H1 (cell line): ENCODE measurements around the gene CACNG7. TPM values are rescaled to one million over a fixed set of nuclear protein-coding genes. Genes with fewer than 3 reads are reported as not detected.
A peak's percentile ranks its signal among the peaks of the same experiment; 100 is the strongest.

ENCODE experiments used
- ATF3 ChIP-seq: IDR thresholded peaks from 2 replicates; pipeline ENCODE4 v1.6.1; 2011; ENCODE audit warnings: low read depth, mild to moderate bottlenecking, low read length; ENCODE audit not compliant: insufficient read depth
- CHD2 ChIP-seq: IDR thresholded peaks from 2 replicates; pipeline ENCODE4 v1.6.1; 2012; ENCODE audit warnings: low read length, improper control_type of control experiment
- CTCF ChIP-seq, 3 experiments: IDR thresholded peaks; 1 replicate in 2 of 3; 2 replicates in 1 of 3; pipeline versions ENCODE4 v1.5.1 to v1.6.1; 2011; ENCODE audit warnings: low read length in 3 of 3, mild to moderate bottlenecking in 3 of 3, inconsistent platforms in 2 of 3, low read depth in 1 of 3, moderate library complexity in 1 of 3; ENCODE audit not compliant: insufficient read depth in 1 of 3; ENCODE audit errors: control extremely low read depth in 1 of 3
- MAX ChIP-seq: IDR thresholded peaks from 2 replicates; pipeline ENCODE4 v1.6.1; 2012; ENCODE audit warnings: inconsistent platforms
- NRF1 ChIP-seq: IDR thresholded peaks from 2 replicates; pipeline ENCODE4 v1.6.1; 2011; ENCODE audit warnings: mild to moderate bottlenecking, low read depth, low read length, improper control_type of control experiment
- PHF8 ChIP-seq: fragments of 200-600 bp; sonication (generic); conservative IDR thresholded peaks from 2 replicates; pipeline ENCODE4 v1.7.1; 2012; ENCODE audit warnings: low read depth, mild to moderate bottlenecking, inconsistent platforms, low read length, moderate library complexity
- POLR2AphosphoS5 ChIP-seq: IDR thresholded peaks from 2 replicates; pipeline ENCODE4 v1.6.1; 2011; ENCODE audit warnings: low read depth, low read length
- RXRA ChIP-seq: IDR thresholded peaks from 2 replicates; pipeline ENCODE4 v1.6.1; 2011; ENCODE audit warnings: low read depth, mild to moderate bottlenecking, low read length, moderate library complexity; ENCODE audit not compliant: insufficient read depth
- SIN3A ChIP-seq, 2 experiments: IDR thresholded peaks in 1 of 2; conservative IDR thresholded peaks in 1 of 2; 2 replicates each; pipeline ENCODE4 v1.6.1; 2011 to 2012; ENCODE audit warnings: low read length in 2 of 2, improper control_type of control experiment in 1 of 2, low read depth in 1 of 2, mild to moderate bottlenecking in 1 of 2
- SIX5 ChIP-seq: IDR thresholded peaks from 2 replicates; pipeline ENCODE4 v1.6.1; 2011; ENCODE audit warnings: mild to moderate bottlenecking, low read depth, low read length
- SP1 ChIP-seq: IDR thresholded peaks from 2 replicates; pipeline ENCODE4 v1.6.1; 2011; ENCODE audit warnings: low read depth, low read length
- SP2 ChIP-seq: IDR thresholded peaks from 2 replicates; pipeline ENCODE4 v1.6.1; 2012; ENCODE audit warnings: mild to moderate bottlenecking, low read length, inconsistent platforms
- SP4 ChIP-seq: IDR thresholded peaks from 2 replicates; pipeline ENCODE4 v1.6.1; 2012; ENCODE audit warnings: low read length, inconsistent platforms
- TAF7 ChIP-seq: optimal IDR thresholded peaks from 2 replicates; pipeline ENCODE3; 2011; ENCODE audit warnings: low read depth, mild to moderate bottlenecking, inconsistent platforms, low read length, moderate library complexity, borderline replicate concordance
- TBP ChIP-seq: IDR thresholded peaks from 2 replicates; pipeline ENCODE4 v1.6.1; 2011; ENCODE audit warnings: low read depth, low read length, improper control_type of control experiment
- TCF12 ChIP-seq: IDR thresholded peaks from 2 replicates; pipeline ENCODE4 v1.6.1; 2011; ENCODE audit warnings: low read depth, mild to moderate bottlenecking, low read length
- USF2 ChIP-seq: IDR thresholded peaks from 2 replicates; pipeline ENCODE4 v1.6.1; 2011; ENCODE audit warnings: low read length, improper control_type of control experiment
- polyA plus RNA-seq, 7 experiments: library from polyadenylated mRNA; depleted of rRNA in 3 of 7; stranded (reverse) in 5 of 7; unstranded in 2 of 7; fragments of >200 nt in 5 of 7; fragments of 200-250 nt in 2 of 7; gene quantifications; 1 replicate in 5 of 7; 2 replicates in 1 of 7; 4 replicates in 1 of 7; pipeline versions ENCODE4 v1.2.1 to v1.2.3, GENCODE V29; 2011 to 2013; ENCODE audit warnings: missing spikeins in 2 of 7, mixed read lengths in 2 of 7
- total RNA-seq: library from RNA; stranded (reverse); fragmentation: NEBNext Ultra II Directional; extraction: Animal tissue kit (Norgen Biotek cat#: 25700); gene quantifications from 2 replicates; pipeline ENCODE4 v1.2.1, GENCODE V29; 2021

CACNG7 gene
- total and polyA plus RNA-seq, 2 of the 8 experiments (the other 6 are each of a cell fraction or from before 2014, with no cell fraction given): 28.9 to 69.8 TPM

- TF ChIP-seq CTCF (IDR thresholded peaks at IDR 0.05; ENCODE audit: control extremely low read depth in 1 of 3, insufficient read depth in 1 of 3, low read depth in 1 of 3, low read length in 3 of 3): no peak
- TF ChIP-seq SP2: peak; percentile 50; the same call in 1 of the 2 replicates
- TF ChIP-seq POLR2AphosphoS5: peak; percentile 22; the same call in 1 of the 2 replicates
- no peak for TF ChIP-seq USF2
- TF ChIP-seq TCF12: no peak
- TF ChIP-seq NRF1: peak; percentile 8; the same call in 1 of the 2 replicates
- TF ChIP-seq RXRA: no peak
- TF ChIP-seq SIX5: peak; percentile 91
- no peak for TF ChIP-seq MAX
- peak; percentile 55; the same call in 1 of the 2 replicates for TF ChIP-seq SP4
- peak; percentile 52; the same call in 1 of the 2 replicates for TF ChIP-seq TBP
- TF ChIP-seq CHD2: peak; percentile 54; the same call in 1 of the 2 replicates
- peak; percentile 55 for TF ChIP-seq TAF7
- peak; percentile 57 for TF ChIP-seq PHF8
- peak; percentile 18 to 81; a peak in 2 of 4 replicates for TF ChIP-seq SIN3A (conservative IDR thresholded peaks at IDR 0.05 in 1 of 2, IDR thresholded peaks at IDR 0.05 in 1 of 2; ENCODE audit: low read depth in 1 of 2, low read length in 2 of 2)
- peak; percentile 50; the same call in 1 of the 2 replicates for TF ChIP-seq ATF3
- TF ChIP-seq SP1: peak; percentile 75; the same call in 1 of the 2 replicates
These were observed 29.7 kb upstream of the CACNG7 start (continued) for GRCh38 chr19:53879140-53880081.
